ENCODE results near the gene C1QTNF4.
A peak's percentile ranks its signal among the peaks of the same experiment; 100 is the strongest.

C1QTNF4 gene

DNA sequence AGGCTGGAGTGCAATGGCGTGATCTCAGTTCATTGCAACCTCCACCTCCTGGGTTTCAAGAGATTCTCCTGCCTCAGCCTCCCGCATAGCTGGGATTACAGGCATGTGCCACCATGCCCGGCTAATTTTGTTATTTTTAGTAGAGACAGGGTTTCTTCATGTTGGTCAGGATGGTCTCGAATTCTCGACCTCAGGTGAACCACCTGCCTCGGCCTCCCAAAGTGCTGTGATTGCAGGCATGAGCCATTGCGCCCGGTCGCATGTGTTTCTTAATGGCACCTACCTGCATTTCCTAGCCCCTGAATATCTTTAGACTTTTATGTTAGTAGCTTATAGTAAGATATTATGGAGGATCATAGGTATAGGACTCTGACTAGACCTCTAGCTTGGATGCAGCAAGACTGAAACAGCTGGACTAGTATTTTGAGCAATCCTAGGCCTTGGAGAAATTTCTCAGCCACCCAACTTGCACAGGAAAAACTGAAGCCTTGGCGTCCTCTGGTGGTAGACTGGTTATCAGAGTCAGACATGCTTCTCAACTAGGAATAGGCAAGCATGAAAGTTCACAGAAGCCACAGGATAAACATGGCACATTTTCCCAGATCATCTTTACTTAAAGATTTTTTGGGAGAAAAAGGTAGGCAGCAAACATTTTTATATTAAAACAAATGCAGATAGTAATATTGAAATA, 22.7 kb upstream of the C1QTNF4 start:
- H3K27me3 ChIP-seq (ENCODE audit: low read depth, low read length), result no peaks in the 10 kb centered on the region
- H3K9me3 ChIP-seq (ENCODE audit: control insufficient read depth in 1 of 2, low read length in 2 of 2), result no peaks in the 10 kb centered on the region
- H3K27ac ChIP-seq (ENCODE audit: low read length), result no peak overlapping the region
- H3K36me3 ChIP-seq (ENCODE audit: control insufficient read depth in 1 of 2, insufficient read depth in 2 of 2, low read length in 2 of 2), result peaks cover 12 to 26% of the 10 kb centered on the region in 2 donors
- H3K4me1 ChIP-seq (ENCODE audit: control insufficient read depth in 1 of 2, insufficient read depth in 2 of 2, low read length in 2 of 2), result peaks cover 3 to 5% of the 10 kb centered on the region in 2 donors
- H3K4me3 ChIP-seq (ENCODE audit: low read depth in 1 of 2, low read length in 2 of 2), result no peak overlapping the region

DNA sequence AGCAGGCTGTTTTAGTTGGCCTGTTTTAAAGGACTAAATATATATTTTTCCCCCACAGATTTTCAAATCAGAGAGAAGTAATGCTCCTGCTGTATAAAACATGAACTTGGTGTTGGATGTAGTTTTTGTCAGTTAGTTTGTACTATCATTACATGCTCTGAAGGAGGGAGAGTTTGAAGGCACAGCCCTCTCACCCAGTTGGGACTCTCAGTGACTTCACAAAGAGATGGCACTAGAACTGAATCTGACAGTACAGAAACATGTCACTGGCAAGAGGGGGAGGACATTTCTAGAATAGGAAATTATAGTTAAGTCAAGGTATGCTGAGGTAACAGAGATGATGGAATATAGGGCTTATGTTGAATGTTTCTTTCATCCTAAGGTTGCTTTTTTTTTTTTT, 21.0 kb upstream of the C1QTNF4 start:
- Histone ChIP-seq H3K4me1 (ENCODE audit: control insufficient read depth in 1 of 2, insufficient read depth in 2 of 2, low read length in 2 of 2) (peaks cover 3 to 5% of the 10 kb centered on the region in 2 donors), H3K4me3 (ENCODE audit: low read depth in 1 of 2, low read length in 2 of 2) (no peak overlapping the region), H3K27ac (ENCODE audit: low read length) (no peak overlapping the region), H3K36me3 (ENCODE audit: control insufficient read depth in 1 of 2, insufficient read depth in 2 of 2, low read length in 2 of 2) (peaks cover 5 to 25% of the 10 kb centered on the region in 2 donors), H3K27me3 (ENCODE audit: low read depth, low read length) (no peaks in the 10 kb centered on the region), H3K9me3 (ENCODE audit: control insufficient read depth in 1 of 2, low read length in 2 of 2) (no peaks in the 10 kb centered on the region)

DNA sequence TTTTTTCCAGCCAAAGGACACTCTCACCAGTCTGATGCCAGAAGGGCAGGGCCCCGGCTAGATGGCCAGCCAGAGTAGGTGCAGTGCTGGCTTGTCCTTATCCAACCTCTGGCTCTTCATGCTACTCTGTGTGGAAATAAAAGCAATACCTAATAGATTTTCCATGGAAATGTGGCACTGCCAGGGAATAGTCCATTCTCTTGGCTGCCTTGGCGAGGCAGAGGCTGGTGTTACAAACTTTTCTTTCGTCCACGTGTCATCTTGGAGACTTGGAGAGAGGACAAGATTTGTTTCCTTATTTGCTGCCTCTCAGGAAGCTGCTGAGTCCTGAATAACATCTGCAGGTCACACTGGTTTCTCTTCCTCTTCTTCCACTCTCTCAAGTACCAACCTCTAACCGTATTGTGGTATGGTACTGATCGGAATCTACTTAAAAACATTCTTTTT, 17.2 kb upstream of the C1QTNF4 start:
- Histone ChIP-seq H3K36me3 (ENCODE audit: control insufficient read depth in 1 of 2, insufficient read depth in 2 of 2, low read length in 2 of 2) (peaks cover 0 to 6% of the 10 kb centered on the region in 2 donors), H3K27ac (ENCODE audit: low read length) (peak overlapping the region; percentile 4), H3K4me1 (ENCODE audit: control insufficient read depth in 1 of 2, insufficient read depth in 2 of 2, low read length in 2 of 2) (peaks cover 5 to 11% of the 10 kb centered on the region in 2 donors), H3K27me3 (ENCODE audit: low read depth, low read length) (no peaks in the 10 kb centered on the region), H3K9me3 (ENCODE audit: control insufficient read depth in 1 of 2, low read length in 2 of 2) (no peaks in the 10 kb centered on the region), H3K4me3 (ENCODE audit: low read depth in 1 of 2, low read length in 2 of 2) (no peak overlapping the region)

- Histone ChIP-seq H3K36me3 (ENCODE audit: control insufficient read depth in 1 of 2, insufficient read depth in 2 of 2, low read length in 2 of 2) (peaks cover 0 to 6% of the 10 kb centered on the region in 2 donors), H3K27me3 (ENCODE audit: low read depth, low read length) (no peaks in the 10 kb centered on the region), H3K4me1 (ENCODE audit: control insufficient read depth in 1 of 2, insufficient read depth in 2 of 2, low read length in 2 of 2) (peaks cover 5 to 11% of the 10 kb centered on the region in 2 donors), H3K9me3 (ENCODE audit: control insufficient read depth in 1 of 2, low read length in 2 of 2) (no peaks in the 10 kb centered on the region), H3K27ac (ENCODE audit: low read length) (no peak overlapping the region), H3K4me3 (ENCODE audit: low read depth in 1 of 2, low read length in 2 of 2) (no peak overlapping the region)
These were observed 15.5 kb upstream of the C1QTNF4 start for GRCh38 chr11:47609675-47610074.

- Histone ChIP-seq H3K36me3 (ENCODE audit: control insufficient read depth in 1 of 2, insufficient read depth in 2 of 2, low read length in 2 of 2) (peaks cover 0 to 6% of the 10 kb centered on the region in 2 donors), H3K4me1 (ENCODE audit: control insufficient read depth in 1 of 2, insufficient read depth in 2 of 2, low read length in 2 of 2) (peaks cover 5 to 11% of the 10 kb centered on the region in 2 donors), H3K27ac (ENCODE audit: low read length) (no peak overlapping the region), H3K4me3 (ENCODE audit: low read depth in 1 of 2, low read length in 2 of 2) (no peak overlapping the region), H3K27me3 (ENCODE audit: low read depth, low read length) (no peaks in the 10 kb centered on the region), H3K9me3 (ENCODE audit: control insufficient read depth in 1 of 2, low read length in 2 of 2) (no peaks in the 10 kb centered on the region)
These were observed 13.2 kb upstream of the C1QTNF4 start for GRCh38 chr11:47607380-47607779.

DNA sequence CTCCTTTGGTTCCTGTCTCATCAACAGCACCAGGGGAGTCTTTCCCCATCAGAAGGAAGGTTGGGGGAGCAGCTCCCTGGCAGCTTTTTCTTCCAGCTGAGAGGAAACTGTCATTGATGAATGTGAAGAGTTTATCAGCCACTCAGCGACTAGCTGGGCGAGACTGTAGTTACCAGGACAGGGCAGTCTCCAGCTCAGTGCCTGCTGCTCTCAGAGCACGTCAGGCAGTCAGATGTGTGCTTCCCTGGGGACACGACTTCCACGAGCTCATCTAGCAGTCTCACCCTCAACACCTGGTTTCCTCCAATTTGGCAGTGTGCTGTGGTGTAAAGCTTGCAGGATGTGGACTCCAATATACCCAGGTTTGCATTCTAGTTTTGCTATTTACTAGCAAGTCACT, 12.5 kb upstream of the C1QTNF4 start:
- Histone ChIP-seq H3K27ac (ENCODE audit: low read length) (no peak overlapping the region), H3K36me3 (ENCODE audit: control insufficient read depth in 1 of 2, insufficient read depth in 2 of 2, low read length in 2 of 2) (peaks cover 0 to 6% of the 10 kb centered on the region in 2 donors), H3K27me3 (ENCODE audit: low read depth, low read length) (no peaks in the 10 kb centered on the region), H3K9me3 (ENCODE audit: control insufficient read depth in 1 of 2, low read length in 2 of 2) (no peaks in the 10 kb centered on the region), H3K4me1 (ENCODE audit: control insufficient read depth in 1 of 2, insufficient read depth in 2 of 2, low read length in 2 of 2) (peaks cover 5 to 11% of the 10 kb centered on the region in 2 donors), H3K4me3 (ENCODE audit: low read depth in 1 of 2, low read length in 2 of 2) (no peak overlapping the region)

DNA sequence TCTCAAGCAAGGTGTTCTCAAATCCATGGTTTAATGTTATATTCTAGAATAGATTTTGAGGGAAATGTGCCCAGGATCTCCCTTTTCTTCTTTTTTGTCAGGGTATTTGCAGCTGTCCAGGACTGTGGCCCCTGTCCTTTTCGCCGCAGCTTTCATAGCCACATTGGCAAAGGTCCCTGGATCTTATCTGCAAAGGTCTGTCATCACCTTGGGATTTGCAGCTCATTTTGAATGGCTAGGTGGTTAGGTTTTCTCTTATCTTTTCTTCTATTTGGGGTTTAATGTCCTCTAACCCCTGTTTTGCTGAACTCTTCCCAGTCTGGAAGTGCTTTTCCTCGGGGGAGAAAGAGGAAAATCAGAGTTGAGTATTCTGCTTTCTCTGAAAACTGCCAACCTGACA, 11.7 kb upstream of the C1QTNF4 start:
- H3K27ac ChIP-seq (ENCODE audit: low read length), result no peak overlapping the region

GRCh38 chr11:47603295-47603694, 9.1 kb upstream of the C1QTNF4 start:
- no peak overlapping the region for H3K4me3 ChIP-seq (ENCODE audit: low read depth in 1 of 2, low read length in 2 of 2)
- no peaks in the 10 kb centered on the region for H3K27me3 ChIP-seq (ENCODE audit: low read depth, low read length)
- no peaks in the 10 kb centered on the region for H3K9me3 ChIP-seq (ENCODE audit: control insufficient read depth in 1 of 2, low read length in 2 of 2)
- H3K36me3 ChIP-seq (ENCODE audit: control insufficient read depth in 1 of 2, insufficient read depth in 2 of 2, low read length in 2 of 2), result no peaks in the 10 kb centered on the region
- H3K27ac ChIP-seq (ENCODE audit: low read length), result no peak overlapping the region
- H3K4me1 ChIP-seq (ENCODE audit: control insufficient read depth in 1 of 2, insufficient read depth in 2 of 2, low read length in 2 of 2), result peaks cover 5 to 11% of the 10 kb centered on the region in 2 donors

More for the DNA sequence above, 11.7 kb upstream of the C1QTNF4 start:
- no peaks in the 10 kb centered on the region for H3K27me3 ChIP-seq (ENCODE audit: low read depth, low read length)
- peaks cover 5 to 11% of the 10 kb centered on the region in 2 donors for H3K4me1 ChIP-seq (ENCODE audit: control insufficient read depth in 1 of 2, insufficient read depth in 2 of 2, low read length in 2 of 2)
- H3K4me3 ChIP-seq (ENCODE audit: low read depth in 1 of 2, low read length in 2 of 2), result no peak overlapping the region
- no peaks in the 10 kb centered on the region for H3K36me3 ChIP-seq (ENCODE audit: control insufficient read depth in 1 of 2, insufficient read depth in 2 of 2, low read length in 2 of 2)
- no peaks in the 10 kb centered on the region for H3K9me3 ChIP-seq (ENCODE audit: control insufficient read depth in 1 of 2, low read length in 2 of 2)

- no peak overlapping the region for H3K27ac ChIP-seq (ENCODE audit: low read length)
- no peaks in the 10 kb centered on the region for H3K4me1 ChIP-seq (ENCODE audit: control insufficient read depth in 1 of 2, insufficient read depth in 2 of 2, low read length in 2 of 2)
- peaks cover 4% of the 10 kb centered on the region for H3K27me3 ChIP-seq (ENCODE audit: low read depth, low read length)
- H3K9me3 ChIP-seq (ENCODE audit: control insufficient read depth in 1 of 2, low read length in 2 of 2), result no peaks in the 10 kb centered on the region
- no peaks in the 10 kb centered on the region for H3K36me3 ChIP-seq (ENCODE audit: control insufficient read depth in 1 of 2, insufficient read depth in 2 of 2, low read length in 2 of 2)
- no peak overlapping the region for H3K4me3 ChIP-seq (ENCODE audit: low read depth in 1 of 2, low read length in 2 of 2)
These were observed 5.7 kb upstream of the C1QTNF4 start for GRCh38 chr11:47599902-47600301.

GRCh38 chr11:47595967-47596366, 1.8 kb upstream of the C1QTNF4 start:
- H3K9me3 ChIP-seq (ENCODE audit: control insufficient read depth in 1 of 2, low read length in 2 of 2), result no peaks in the 10 kb centered on the region
- no peaks in the 10 kb centered on the region for H3K36me3 ChIP-seq (ENCODE audit: control insufficient read depth in 1 of 2, insufficient read depth in 2 of 2, low read length in 2 of 2)
- H3K27me3 ChIP-seq (ENCODE audit: low read depth, low read length), result peaks cover 27% of the 10 kb centered on the region
- H3K27ac ChIP-seq (ENCODE audit: low read length), result no peak overlapping the region
- no peak overlapping the region for H3K4me3 ChIP-seq (ENCODE audit: low read depth in 1 of 2, low read length in 2 of 2)
- peaks cover 0 to 11% of the 10 kb centered on the region in 2 donors for H3K4me1 ChIP-seq (ENCODE audit: control insufficient read depth in 1 of 2, insufficient read depth in 2 of 2, low read length in 2 of 2)

DNA sequence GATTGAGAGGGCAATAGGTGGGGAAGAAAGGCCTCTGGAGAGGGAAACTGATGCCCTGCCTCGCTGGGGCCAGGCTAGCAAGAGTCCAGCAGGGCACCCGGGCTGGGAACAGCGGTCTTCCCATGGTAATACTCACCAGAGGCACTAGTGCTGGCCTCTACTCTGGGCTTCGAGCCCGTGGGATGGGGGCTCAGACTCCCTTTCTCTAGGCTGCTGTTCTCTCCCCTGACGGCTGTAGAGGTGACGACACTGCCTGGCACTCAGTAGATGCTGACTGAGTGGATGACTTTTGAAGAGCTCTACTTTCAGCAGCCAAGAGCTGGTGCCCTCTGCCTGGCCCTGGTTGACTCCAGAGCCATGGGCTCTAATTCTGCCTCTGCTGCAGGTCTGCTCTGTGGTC, 818 bp upstream of the C1QTNF4 start:
- H3K4me1 ChIP-seq (ENCODE audit: control insufficient read depth in 1 of 2, insufficient read depth in 2 of 2, low read length in 2 of 2), result peaks cover 0 to 11% of the 10 kb centered on the region in 2 donors
- H3K36me3 ChIP-seq (ENCODE audit: control insufficient read depth in 1 of 2, insufficient read depth in 2 of 2, low read length in 2 of 2), result no peaks in the 10 kb centered on the region
- H3K4me3 ChIP-seq (ENCODE audit: low read depth in 1 of 2, low read length in 2 of 2), result no peak overlapping the region
- H3K27me3 ChIP-seq (ENCODE audit: low read depth, low read length), result peaks cover 27% of the 10 kb centered on the region
- no peak overlapping the region for H3K27ac ChIP-seq (ENCODE audit: low read length)
- no peaks in the 10 kb centered on the region for H3K9me3 ChIP-seq (ENCODE audit: control insufficient read depth in 1 of 2, low read length in 2 of 2)

DNA sequence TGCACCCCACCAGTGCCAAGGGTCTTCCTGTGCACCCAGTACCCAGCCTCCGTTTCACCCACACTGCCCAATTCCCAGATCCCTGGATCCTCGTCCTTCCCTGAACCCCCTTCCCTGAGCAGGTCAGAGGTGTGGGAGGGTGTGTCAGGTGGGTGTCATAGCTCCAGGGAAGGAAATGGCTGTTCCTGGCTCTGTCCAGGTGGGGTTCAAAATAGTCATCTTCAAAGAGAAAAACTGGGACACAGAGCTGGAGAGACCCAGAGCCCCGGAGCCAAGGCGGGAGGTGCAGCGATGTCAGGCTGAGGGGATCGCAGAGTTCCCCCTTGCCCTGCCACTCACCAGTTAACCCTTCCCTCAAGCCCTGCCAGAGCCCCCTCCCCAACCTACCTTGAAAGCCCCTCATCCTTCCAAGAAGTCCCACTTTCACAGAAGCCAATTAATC, 698 bp downstream of the C1QTNF4 start:
- Histone ChIP-seq H3K36me3 (ENCODE audit: control insufficient read depth in 1 of 2, insufficient read depth in 2 of 2, low read length in 2 of 2) (no peaks in the 10 kb centered on the region), H3K27ac (ENCODE audit: low read length) (no peak overlapping the region), H3K4me3 (ENCODE audit: low read depth in 1 of 2, low read length in 2 of 2) (peak overlapping the region in 1 of 2 donors; percentile 54), H3K27me3 (ENCODE audit: low read depth, low read length) (peaks cover 27% of the 10 kb centered on the region), H3K9me3 (ENCODE audit: control insufficient read depth in 1 of 2, low read length in 2 of 2) (no peaks in the 10 kb centered on the region), H3K4me1 (ENCODE audit: control insufficient read depth in 1 of 2, insufficient read depth in 2 of 2, low read length in 2 of 2) (peaks cover 0 to 20% of the 10 kb centered on the region in 2 donors)

Measured in muscle layer of duodenum (tissue), 2 donors.